GM12875 (cell line): ENCODE measurements around the gene PGK2.

Experiments
- H3K4me3 ChIP-seq: one replicate; pipeline ENCODE4 v1.5.1; 2011; ENCODE audit warnings: low read depth, low read length, control low read depth
- CTCF ChIP-seq: IDR thresholded peaks from 2 replicates; pipeline ENCODE4 v1.5.1; 2011; ENCODE audit warnings: low read depth, mild to moderate bottlenecking, control low read depth, inconsistent platforms, low read length, moderate library complexity, borderline replicate concordance; ENCODE audit not compliant: insufficient read depth

Gene PGK2

GRCh38 chr6:49739423-49739822, 47.7 kb downstream of the PGK2 start:
- TF ChIP-seq CTCF, result no peak
- H3K4me3 ChIP-seq, result no peak overlapping the region

DNA sequence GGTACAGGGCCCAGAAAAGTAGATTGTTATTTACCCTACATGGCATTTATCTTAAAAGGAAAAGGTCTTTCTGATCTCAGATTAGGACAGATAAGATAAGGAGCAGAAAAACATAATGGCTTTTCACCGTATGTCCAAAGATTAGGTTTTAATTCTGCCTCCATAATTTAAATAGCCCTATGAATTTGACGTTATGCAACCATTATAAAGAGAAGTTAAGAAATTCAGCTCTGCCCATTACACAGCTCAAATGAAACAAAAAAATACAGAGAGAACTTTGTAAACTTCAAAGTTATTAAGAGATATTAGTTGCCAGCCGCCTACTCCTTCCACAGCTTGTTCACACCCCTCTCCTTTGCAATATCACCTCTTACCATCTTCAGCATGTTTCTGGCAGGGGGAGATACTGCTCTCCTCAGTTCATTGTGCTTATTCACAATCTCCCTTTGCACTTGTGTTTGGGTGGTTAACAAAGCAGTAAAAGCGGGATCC, 51.0 kb downstream of the PGK2 start:
- H3K4me3 ChIP-seq, result no peak overlapping the region
- TF ChIP-seq CTCF, result no peak
